HL-60 (cell line): Measurements from ENCODE around the gene KRT71.

ENCODE experiments used
- DNase-seq, 2 experiments: peaks; one replicate each; pipeline ENCODE4 v3.0.0-alpha.2; 2010 to 2020; ENCODE audit warnings: low read depth in 1 of 2, low spot score in 1 of 2
- H3K27ac ChIP-seq: fragments of 250-450 bp; sonication (Bioruptor Pico); replicated peaks from 2 replicates; pipeline ENCODE4 v1.5.1; 2020; ENCODE audit warnings: mild to moderate bottlenecking, moderate library complexity
- H3K27me3 ChIP-seq: fragments of 250-450 bp; sonication (Bioruptor Pico); 2 replicates; pipeline ENCODE4 v1.5.1; 2021; ENCODE audit warnings: mild to moderate bottlenecking, moderate library complexity; ENCODE audit not compliant: insufficient read depth, poor library complexity, severe bottlenecking
- H3K4me3 ChIP-seq: replicated peaks from 2 replicates; pipeline ENCODE4 v1.5.1; 2011; ENCODE audit warnings: mild to moderate bottlenecking, control low read depth, low read length; ENCODE audit not compliant: insufficient read depth
- GABPA ChIP-seq: IDR thresholded peaks from 2 replicates; pipeline ENCODE4 v1.6.1; 2012; ENCODE audit warnings: low read depth
- POLR2AphosphoS5 ChIP-seq: IDR thresholded peaks from 2 replicates; pipeline ENCODE4 v1.6.1; 2012; ENCODE audit warnings: low read depth
- SPI1 ChIP-seq: IDR thresholded peaks from 2 replicates; pipeline ENCODE4 v1.6.1; 2012; ENCODE audit warnings: low read depth, mild to moderate bottlenecking, borderline replicate concordance
- TF ChIP-seq, protein P1 (sequence below): IDR thresholded peaks from 2 replicates; pipeline ENCODE4 v1.6.1; 2012; ENCODE audit warnings: low read depth; ENCODE audit not compliant: insufficient replicate concordance
- TF ChIP-seq, protein P2 (sequence below): IDR thresholded peaks from one replicate; pipeline ENCODE4 v1.5.1; 2011; ENCODE audit warnings: low read length, control low read depth, inconsistent platforms; ENCODE audit not compliant: insufficient read depth

KRT71 gene

DNA sequence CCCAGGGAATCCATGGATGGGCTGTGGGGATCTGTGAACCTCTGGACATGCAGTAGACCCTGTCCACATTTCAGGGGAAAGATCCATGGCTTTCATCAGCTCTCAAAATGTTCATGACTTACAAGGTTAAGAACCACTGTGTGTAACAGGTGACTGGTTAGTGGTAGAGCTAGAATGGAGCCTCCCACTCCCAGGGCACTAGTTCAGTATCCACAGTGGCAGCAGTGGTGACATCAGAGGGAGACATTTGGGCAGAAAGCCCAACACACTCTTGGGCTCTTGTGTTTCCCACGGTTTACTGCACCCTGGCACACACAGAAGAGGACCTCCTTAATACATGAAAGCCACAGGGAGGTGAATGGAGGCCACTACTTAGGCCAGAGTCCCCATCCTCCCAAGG is 11.6 kb upstream of the KRT71 start:
- TF ChIP-seq, protein P1, sequence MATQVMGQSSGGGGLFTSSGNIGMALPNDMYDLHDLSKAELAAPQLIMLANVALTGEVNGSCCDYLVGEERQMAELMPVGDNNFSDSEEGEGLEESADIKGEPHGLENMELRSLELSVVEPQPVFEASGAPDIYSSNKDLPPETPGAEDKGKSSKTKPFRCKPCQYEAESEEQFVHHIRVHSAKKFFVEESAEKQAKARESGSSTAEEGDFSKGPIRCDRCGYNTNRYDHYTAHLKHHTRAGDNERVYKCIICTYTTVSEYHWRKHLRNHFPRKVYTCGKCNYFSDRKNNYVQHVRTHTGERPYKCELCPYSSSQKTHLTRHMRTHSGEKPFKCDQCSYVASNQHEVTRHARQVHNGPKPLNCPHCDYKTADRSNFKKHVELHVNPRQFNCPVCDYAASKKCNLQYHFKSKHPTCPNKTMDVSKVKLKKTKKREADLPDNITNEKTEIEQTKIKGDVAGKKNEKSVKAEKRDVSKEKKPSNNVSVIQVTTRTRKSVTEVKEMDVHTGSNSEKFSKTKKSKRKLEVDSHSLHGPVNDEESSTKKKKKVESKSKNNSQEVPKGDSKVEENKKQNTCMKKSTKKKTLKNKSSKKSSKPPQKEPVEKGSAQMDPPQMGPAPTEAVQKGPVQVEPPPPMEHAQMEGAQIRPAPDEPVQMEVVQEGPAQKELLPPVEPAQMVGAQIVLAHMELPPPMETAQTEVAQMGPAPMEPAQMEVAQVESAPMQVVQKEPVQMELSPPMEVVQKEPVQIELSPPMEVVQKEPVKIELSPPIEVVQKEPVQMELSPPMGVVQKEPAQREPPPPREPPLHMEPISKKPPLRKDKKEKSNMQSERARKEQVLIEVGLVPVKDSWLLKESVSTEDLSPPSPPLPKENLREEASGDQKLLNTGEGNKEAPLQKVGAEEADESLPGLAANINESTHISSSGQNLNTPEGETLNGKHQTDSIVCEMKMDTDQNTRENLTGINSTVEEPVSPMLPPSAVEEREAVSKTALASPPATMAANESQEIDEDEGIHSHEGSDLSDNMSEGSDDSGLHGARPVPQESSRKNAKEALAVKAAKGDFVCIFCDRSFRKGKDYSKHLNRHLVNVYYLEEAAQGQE, result no peak
- TF ChIP-seq GABPA (no peak), POLR2AphosphoS5 (no peak), SPI1 (no peak)
- TF ChIP-seq, protein P2, sequence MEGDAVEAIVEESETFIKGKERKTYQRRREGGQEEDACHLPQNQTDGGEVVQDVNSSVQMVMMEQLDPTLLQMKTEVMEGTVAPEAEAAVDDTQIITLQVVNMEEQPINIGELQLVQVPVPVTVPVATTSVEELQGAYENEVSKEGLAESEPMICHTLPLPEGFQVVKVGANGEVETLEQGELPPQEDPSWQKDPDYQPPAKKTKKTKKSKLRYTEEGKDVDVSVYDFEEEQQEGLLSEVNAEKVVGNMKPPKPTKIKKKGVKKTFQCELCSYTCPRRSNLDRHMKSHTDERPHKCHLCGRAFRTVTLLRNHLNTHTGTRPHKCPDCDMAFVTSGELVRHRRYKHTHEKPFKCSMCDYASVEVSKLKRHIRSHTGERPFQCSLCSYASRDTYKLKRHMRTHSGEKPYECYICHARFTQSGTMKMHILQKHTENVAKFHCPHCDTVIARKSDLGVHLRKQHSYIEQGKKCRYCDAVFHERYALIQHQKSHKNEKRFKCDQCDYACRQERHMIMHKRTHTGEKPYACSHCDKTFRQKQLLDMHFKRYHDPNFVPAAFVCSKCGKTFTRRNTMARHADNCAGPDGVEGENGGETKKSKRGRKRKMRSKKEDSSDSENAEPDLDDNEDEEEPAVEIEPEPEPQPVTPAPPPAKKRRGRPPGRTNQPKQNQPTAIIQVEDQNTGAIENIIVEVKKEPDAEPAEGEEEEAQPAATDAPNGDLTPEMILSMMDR, result no peak

DNA sequence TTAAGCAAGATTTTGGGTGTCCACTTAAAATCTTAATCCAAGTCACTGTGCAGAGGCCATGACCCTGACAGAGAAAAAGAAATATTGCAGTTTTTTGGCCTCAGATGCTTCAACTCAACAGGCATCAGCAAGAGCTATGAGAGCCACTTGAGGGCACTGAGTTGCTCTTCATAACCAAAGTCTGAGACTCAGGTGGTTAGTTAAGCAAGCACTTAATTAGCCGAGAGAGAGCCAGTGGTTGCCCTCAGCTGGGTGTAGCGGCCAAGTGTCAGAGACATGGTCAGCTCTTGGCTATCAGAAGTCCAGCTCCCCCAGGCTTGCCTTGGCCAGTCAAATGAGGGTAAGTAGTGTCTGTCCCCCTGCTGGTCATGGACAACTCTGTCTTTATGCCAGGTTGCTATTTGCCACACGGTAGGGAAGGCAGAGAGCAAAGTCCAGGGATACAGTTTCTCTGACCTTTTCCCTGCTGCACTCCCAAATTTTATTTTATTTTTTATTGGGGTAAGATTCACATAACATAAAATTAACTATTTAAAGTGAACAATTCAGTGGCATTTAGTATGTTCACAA is 9.0 kb upstream of the KRT71 start:
- TF ChIP-seq POLR2AphosphoS5 (no peak), SPI1 (no peak), GABPA (no peak)
- TF ChIP-seq, protein P1, result no peak
- TF ChIP-seq, protein P2, result no peak
- no peak for DNase-seq
- Histone ChIP-seq H3K4me3 (no peak overlapping the region), H3K27me3 (no peaks in the 10 kb centered on the region), H3K27ac (no peak overlapping the region)

More for the DNA sequence above, 11.6 kb upstream of the KRT71 start:
- DNase-seq, result no peak
- no peak overlapping the region for H3K4me3 ChIP-seq
- no peak overlapping the region for H3K27ac ChIP-seq
- peaks cover 2% of the 10 kb centered on the region for H3K27me3 ChIP-seq

DNA sequence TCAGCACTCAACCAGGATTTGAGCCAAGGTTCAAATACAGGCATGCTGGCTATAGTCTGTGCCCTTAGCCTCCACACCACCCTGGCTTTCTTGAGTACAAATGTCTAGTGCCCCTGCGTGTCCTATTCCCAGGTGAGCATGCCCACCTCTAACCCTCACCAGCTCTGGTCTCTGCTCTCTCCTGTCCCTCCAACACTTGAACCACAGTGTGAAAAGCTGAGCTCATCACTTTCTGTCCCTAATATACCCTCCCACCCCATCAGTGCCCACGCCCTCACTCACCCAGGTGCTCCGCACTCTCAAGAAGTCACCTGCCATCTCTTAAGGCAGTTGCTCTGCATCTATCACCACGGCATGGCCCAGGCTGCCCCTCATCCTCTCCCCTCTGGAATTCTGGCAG is 7.0 kb upstream of the KRT71 start:
- no peak overlapping the region for H3K27ac ChIP-seq
- TF ChIP-seq POLR2AphosphoS5 (no peak), SPI1 (no peak), GABPA (no peak)
- TF ChIP-seq, protein P2, result no peak
- TF ChIP-seq, protein P1, result no peak
- no peak overlapping the region for H3K4me3 ChIP-seq
- no peak for DNase-seq
- H3K27me3 ChIP-seq, result no peaks in the 10 kb centered on the region
